ENCODE measurements around the gene BRIX1. TPM values are rescaled to one million over a fixed set of nuclear protein-coding genes. Genes with fewer than 3 reads are reported as not detected.

Gene BRIX1
- total and polyA plus RNA-seq, 2 of the 4 experiments (the other 2 are of a cell fraction): 15.1 to 26.1 TPM

- no peaks in the 10 kb centered on the region for H3K9me3 ChIP-seq (ENCODE audit: control insufficient read depth, insufficient read depth, low read length)
- no peak overlapping the region for H3K56ac ChIP-seq (ENCODE audit: extremely low read depth, insufficient read depth, low read length)
- no peak overlapping the region for H4K8ac ChIP-seq (ENCODE audit: low read depth in 2 of 2, low read length in 2 of 2)
- TF ChIP-seq RCOR1 (IDR thresholded peaks at IDR 0.05; ENCODE audit: insufficient replicate concordance, low read length): no peak
- TF ChIP-seq MAFK (IDR thresholded peaks at IDR 0.05; ENCODE audit: low read depth, low read length): no peak
- TF ChIP-seq BHLHE40 (IDR thresholded peaks at IDR 0.05; ENCODE audit: low read depth, low read length): no peak
- no peak for TF ChIP-seq FOS (IDR thresholded peaks at IDR 0.05; ENCODE audit: low read depth, low read length)
- TF ChIP-seq NFE2L2 (IDR thresholded peaks at IDR 0.05; ENCODE audit: low read depth, low read length): no peak
- no peak for TF ChIP-seq CEBPB (IDR thresholded peaks at IDR 0.05; ENCODE audit: low read depth, low read length)
- no peak for TF ChIP-seq RFX5 (IDR thresholded peaks at IDR 0.05; ENCODE audit: low read depth, low read length)
- no peak for TF ChIP-seq CHD1 (IDR thresholded peaks at IDR 0.05; ENCODE audit: low read depth, low read length)
- no peak for TF ChIP-seq CTCF (conservative IDR thresholded peaks at IDR 0.05; ENCODE audit: low read depth, low read length)
- no peak for TF ChIP-seq SMC3 (IDR thresholded peaks at IDR 0.05; ENCODE audit: low read depth, low read length)
- TF ChIP-seq POLR2A (IDR thresholded peaks at IDR 0.05; ENCODE audit: low read depth, low read length): no peak
- TF ChIP-seq ELK1 (IDR thresholded peaks at IDR 0.05; ENCODE audit: borderline replicate concordance, low read depth, low read length): no peak
- TF ChIP-seq RAD21 (IDR thresholded peaks at IDR 0.05; ENCODE audit: low read length): no peak
- no peak for TF ChIP-seq MAZ (IDR thresholded peaks at IDR 0.05; ENCODE audit: borderline replicate concordance, low read depth, low read length)
- no peak for TF ChIP-seq MXI1 (IDR thresholded peaks at IDR 0.05; ENCODE audit: borderline replicate concordance, low read depth, low read length)
- no peak for TF ChIP-seq USF2 (IDR thresholded peaks at IDR 0.05; ENCODE audit: low read depth, low read length)
- DNase-seq (no peak), ATAC-seq (ENCODE audit: low read depth) (no peak)
- no peak overlapping the region for H2AK5ac ChIP-seq (ENCODE audit: low read depth, low read length)
- ChIA-PET CTCF (interaction anchor here (1.0 to 1.1 kb wide), 2 partner anchors 44 to 86 kb away, joined by 3 to 5 read pairs; no protein-coding TSS in a partner anchor), POLR2A (ENCODE audit: unreplicated experiment) (interaction anchor here (1.2 kb wide), 1 partner anchor 17 kb away, joined by 8 read pairs; no protein-coding TSS in a partner anchor)
- no peak overlapping the region; the same call in 1 of the 2 replicates for H3K4me2 ChIP-seq (ENCODE audit: low read depth, low read length)
- no peak overlapping the region for H2BK15ac ChIP-seq (ENCODE audit: low read depth, low read length)
- H2AK9ac ChIP-seq (replicated peaks; ENCODE audit: low read depth, low read length, poor library complexity): no peak overlapping the region
- intact Hi-C loops (cut with micrococcal nuclease) (loop anchor here (5.0 kb wide), 1 partner anchor 431 kb away; no protein-coding TSS in a partner anchor), dilution Hi-C loops (cut with HindIII; ENCODE audit: low sequenced_read_pairs, unreplicated experiment) (no loop called here), in situ Hi-C loops (cut with MboI; ENCODE audit: low sequenced_read_pairs) (no loop called here)
- peaks cover 16% of the 10 kb centered on the region for H3K36me3 ChIP-seq (ENCODE audit: control insufficient read depth, insufficient read depth, low read length)
- H3K14ac ChIP-seq (replicated peaks; ENCODE audit: low read depth, low read length): no peak overlapping the region
- no TSS peak for BruUV-seq (replicated peaks)
- H2BK20ac ChIP-seq (ENCODE audit: low read depth, low read length): no peak overlapping the region
- H3K9ac ChIP-seq (ENCODE audit: low read depth, low read length): no peak overlapping the region
- H2BK120ac ChIP-seq (ENCODE audit: low read depth, low read length): no peak overlapping the region
- H2AFZ ChIP-seq (replicated peaks; ENCODE audit: low read length, poor library complexity): no peak overlapping the region
- WGBS, 2 experiments (ENCODE audit: extremely low coverage in 2 of 2, insufficient read length in 1 of 2): no CpG with 5 or more reads among the region's 4 CpGs
- no peak overlapping the region for H3K27ac ChIP-seq (ENCODE audit: insufficient read depth, low read length)
- H3K4me3 ChIP-seq (ENCODE audit: insufficient read depth, low read depth, low read length): no peak overlapping the region
- no peak overlapping the region for H2BK5ac ChIP-seq (ENCODE audit: low read depth, low read length, poor library complexity, severe bottlenecking)
- H3K23ac ChIP-seq (ENCODE audit: low read depth, low read length): no peak overlapping the region
- H3K4ac ChIP-seq (ENCODE audit: low read depth, low read length): no peak overlapping the region
- peaks cover 5% of the 10 kb centered on the region; the same call in 1 of the 2 replicates for H3K4me1 ChIP-seq (ENCODE audit: control insufficient read depth, insufficient read depth, low read length)
- no peaks in the 10 kb centered on the region for H3K27me3 ChIP-seq (ENCODE audit: control insufficient read depth, insufficient read depth, low read length)
- H4K5ac ChIP-seq (ENCODE audit: low read depth, low read length): no peak overlapping the region
- H3K9me1 ChIP-seq (ENCODE audit: insufficient read depth, low read length): 0 out of 2 replicates have a peak, but pooled peaks cover 3% of the 10 kb centered on the region
- H3K79me1 ChIP-seq (ENCODE audit: low read depth in 1 of 2, low read length in 2 of 2): peaks cover 7 to 25% of the 10 kb centered on the region in 2 experiments; a peak in 3 of 4 replicates
- H4K20me1 ChIP-seq (ENCODE audit: insufficient read depth, low read length): peaks cover 2% of the 10 kb centered on the region; the same call in 1 of the 2 replicates
- H4K91ac ChIP-seq (ENCODE audit: insufficient read depth, low read depth, low read length): no peak overlapping the region
- H3K18ac ChIP-seq (ENCODE audit: low read depth, low read length): no peak overlapping the region
Observed at GRCh38 chr5:34918025-34918424, 2.5 kb downstream of the BRIX1 start.
